Panc1 (cell line): Measurements from ENCODE around the gene GANAB.

ENCODE experiments used
- TF ChIP-seq, protein P1 (sequence below): fragments of 450-650 bp; IDR thresholded peaks from 2 replicates; pipeline ENCODE4 v1.5.1; 2017; ENCODE audit warnings: mild to moderate bottlenecking
- TF ChIP-seq, protein P2 (sequence below), 2 experiments: IDR thresholded peaks; 2 replicates each; pipeline ENCODE4 v1.6.1; 2011 to 2012; ENCODE audit warnings: low read depth in 2 of 2, control low read depth in 1 of 2, low read length in 1 of 2, mild to moderate bottlenecking in 1 of 2, moderate library complexity in 1 of 2; ENCODE audit not compliant: insufficient read depth in 1 of 2

DNA sequence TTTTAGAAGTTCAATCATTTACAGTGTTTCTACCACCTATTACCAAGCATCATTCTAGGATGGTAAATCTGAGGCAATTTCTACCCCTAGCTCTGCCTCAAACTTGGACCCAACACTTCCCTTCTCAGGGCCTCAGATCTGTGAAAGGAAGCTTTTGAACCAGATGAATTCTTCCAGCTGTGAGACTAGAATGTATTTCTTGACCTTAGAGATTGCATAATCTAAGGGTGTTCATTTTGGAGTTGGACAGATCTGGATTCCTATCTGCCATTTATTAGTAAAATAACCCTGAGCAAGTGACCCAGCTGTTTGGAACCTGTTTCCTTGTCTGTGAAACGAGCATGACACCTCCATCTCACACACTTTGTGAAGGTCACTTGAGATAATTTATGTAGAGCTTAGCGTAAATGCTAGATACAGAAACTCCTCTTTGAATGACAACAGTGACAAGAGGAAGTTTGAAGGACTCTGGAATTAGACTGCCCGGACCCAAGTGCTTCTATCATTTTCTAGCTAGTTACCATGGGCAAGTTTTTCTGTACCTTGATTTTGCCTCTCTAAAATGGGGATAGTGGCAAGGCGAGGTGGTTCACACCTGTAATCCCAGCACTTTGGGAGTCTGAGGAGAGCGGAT is 10.5 kb upstream of the GANAB start:
- TF ChIP-seq, protein P1, sequence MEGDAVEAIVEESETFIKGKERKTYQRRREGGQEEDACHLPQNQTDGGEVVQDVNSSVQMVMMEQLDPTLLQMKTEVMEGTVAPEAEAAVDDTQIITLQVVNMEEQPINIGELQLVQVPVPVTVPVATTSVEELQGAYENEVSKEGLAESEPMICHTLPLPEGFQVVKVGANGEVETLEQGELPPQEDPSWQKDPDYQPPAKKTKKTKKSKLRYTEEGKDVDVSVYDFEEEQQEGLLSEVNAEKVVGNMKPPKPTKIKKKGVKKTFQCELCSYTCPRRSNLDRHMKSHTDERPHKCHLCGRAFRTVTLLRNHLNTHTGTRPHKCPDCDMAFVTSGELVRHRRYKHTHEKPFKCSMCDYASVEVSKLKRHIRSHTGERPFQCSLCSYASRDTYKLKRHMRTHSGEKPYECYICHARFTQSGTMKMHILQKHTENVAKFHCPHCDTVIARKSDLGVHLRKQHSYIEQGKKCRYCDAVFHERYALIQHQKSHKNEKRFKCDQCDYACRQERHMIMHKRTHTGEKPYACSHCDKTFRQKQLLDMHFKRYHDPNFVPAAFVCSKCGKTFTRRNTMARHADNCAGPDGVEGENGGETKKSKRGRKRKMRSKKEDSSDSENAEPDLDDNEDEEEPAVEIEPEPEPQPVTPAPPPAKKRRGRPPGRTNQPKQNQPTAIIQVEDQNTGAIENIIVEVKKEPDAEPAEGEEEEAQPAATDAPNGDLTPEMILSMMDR: no peak
- TF ChIP-seq, protein P2, sequence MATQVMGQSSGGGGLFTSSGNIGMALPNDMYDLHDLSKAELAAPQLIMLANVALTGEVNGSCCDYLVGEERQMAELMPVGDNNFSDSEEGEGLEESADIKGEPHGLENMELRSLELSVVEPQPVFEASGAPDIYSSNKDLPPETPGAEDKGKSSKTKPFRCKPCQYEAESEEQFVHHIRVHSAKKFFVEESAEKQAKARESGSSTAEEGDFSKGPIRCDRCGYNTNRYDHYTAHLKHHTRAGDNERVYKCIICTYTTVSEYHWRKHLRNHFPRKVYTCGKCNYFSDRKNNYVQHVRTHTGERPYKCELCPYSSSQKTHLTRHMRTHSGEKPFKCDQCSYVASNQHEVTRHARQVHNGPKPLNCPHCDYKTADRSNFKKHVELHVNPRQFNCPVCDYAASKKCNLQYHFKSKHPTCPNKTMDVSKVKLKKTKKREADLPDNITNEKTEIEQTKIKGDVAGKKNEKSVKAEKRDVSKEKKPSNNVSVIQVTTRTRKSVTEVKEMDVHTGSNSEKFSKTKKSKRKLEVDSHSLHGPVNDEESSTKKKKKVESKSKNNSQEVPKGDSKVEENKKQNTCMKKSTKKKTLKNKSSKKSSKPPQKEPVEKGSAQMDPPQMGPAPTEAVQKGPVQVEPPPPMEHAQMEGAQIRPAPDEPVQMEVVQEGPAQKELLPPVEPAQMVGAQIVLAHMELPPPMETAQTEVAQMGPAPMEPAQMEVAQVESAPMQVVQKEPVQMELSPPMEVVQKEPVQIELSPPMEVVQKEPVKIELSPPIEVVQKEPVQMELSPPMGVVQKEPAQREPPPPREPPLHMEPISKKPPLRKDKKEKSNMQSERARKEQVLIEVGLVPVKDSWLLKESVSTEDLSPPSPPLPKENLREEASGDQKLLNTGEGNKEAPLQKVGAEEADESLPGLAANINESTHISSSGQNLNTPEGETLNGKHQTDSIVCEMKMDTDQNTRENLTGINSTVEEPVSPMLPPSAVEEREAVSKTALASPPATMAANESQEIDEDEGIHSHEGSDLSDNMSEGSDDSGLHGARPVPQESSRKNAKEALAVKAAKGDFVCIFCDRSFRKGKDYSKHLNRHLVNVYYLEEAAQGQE (IDR thresholded peaks at IDR 0.05; ENCODE audit: insufficient read depth in 1 of 2, low read depth in 2 of 2, low read length in 1 of 2): no peak
